HG02885 (cell line): ENCODE results near the gene ARHGAP1.
"Not testable (repeated sequence)": the region's sequence is repeated elsewhere in the genome, so short reads cannot be mapped to it uniquely, and the experiment has no call there.

Experiments
- ATAC-seq: cut with Tn5 transposase; IDR thresholded peaks from one replicate; pipeline ENCODE4 v1.9.1; 2021; ENCODE audit warnings: mild to moderate bottlenecking; ENCODE audit not compliant: unreplicated experiment, poor library complexity

Gene ARHGAP1

GRCh38 chr11:46675288-46675851 lies 25.0 kb downstream of the ARHGAP1 start:
- ATAC-seq: no peak

- ATAC-seq: no peak
These were observed 25.7 kb downstream of the ARHGAP1 start for GRCh38 chr11:46674463-46675287.

GRCh38 chr11:46673713-46674462 lies 26.5 kb downstream of the ARHGAP1 start:
- ATAC-seq: no peak

- no peak for ATAC-seq
These were observed 28.0 kb downstream of the ARHGAP1 start for GRCh38 chr11:46672381-46672839.

- ATAC-seq: no peak
These were observed 28.5 kb downstream of the ARHGAP1 start for GRCh38 chr11:46671958-46672315.

GRCh38 chr11:46670521-46670920 lies 29.9 kb downstream of the ARHGAP1 start:
- ATAC-seq: not testable (repeated sequence)

- no peak for ATAC-seq
These were observed 30.7 kb downstream of the ARHGAP1 start for GRCh38 chr11:46669711-46670139.

GRCh38 chr11:46668480-46669085 lies 31.8 kb downstream of the ARHGAP1 start:
- ATAC-seq: no peak

GRCh38 chr11:46667043-46667481 lies 33.4 kb downstream of the ARHGAP1 start:
- no peak for ATAC-seq

- ATAC-seq: no peak
These were observed 33.9 kb downstream of the ARHGAP1 start for GRCh38 chr11:46666516-46666915.

- no peak for ATAC-seq
These were observed 35.1 kb downstream of the ARHGAP1 start for GRCh38 chr11:46665356-46665755.

GRCh38 chr11:46664612-46665011 lies 35.8 kb downstream of the ARHGAP1 start:
- no peak for ATAC-seq

- no peak for ATAC-seq
These were observed 37.0 kb downstream of the ARHGAP1 start for GRCh38 chr11:46663277-46663940.

GRCh38 chr11:46662366-46662765 lies 38.1 kb downstream of the ARHGAP1 start:
- no peak for ATAC-seq

GRCh38 chr11:46661836-46662235 lies 38.6 kb downstream of the ARHGAP1 start:
- no peak for ATAC-seq

GRCh38 chr11:46659908-46660307 lies 40.5 kb downstream of the ARHGAP1 start:
- ATAC-seq: no peak

GRCh38 chr11:46658259-46658658 lies 42.2 kb downstream of the ARHGAP1 start:
- no peak for ATAC-seq

GRCh38 chr11:46657186-46657585 lies 43.2 kb downstream of the ARHGAP1 start:
- ATAC-seq: no peak

GRCh38 chr11:46655631-46656030 lies 44.8 kb downstream of the ARHGAP1 start:
- ATAC-seq: no peak

- ATAC-seq: no peak
These were observed 51.2 kb downstream of the ARHGAP1 start for GRCh38 chr11:46649180-46649738.
